ENCODE results near the gene ELFN2.
"Not testable (repeated sequence)": the region's sequence is repeated elsewhere in the genome, so short reads cannot be mapped to it uniquely, and the experiment has no call there.

Gene ELFN2

DNA sequence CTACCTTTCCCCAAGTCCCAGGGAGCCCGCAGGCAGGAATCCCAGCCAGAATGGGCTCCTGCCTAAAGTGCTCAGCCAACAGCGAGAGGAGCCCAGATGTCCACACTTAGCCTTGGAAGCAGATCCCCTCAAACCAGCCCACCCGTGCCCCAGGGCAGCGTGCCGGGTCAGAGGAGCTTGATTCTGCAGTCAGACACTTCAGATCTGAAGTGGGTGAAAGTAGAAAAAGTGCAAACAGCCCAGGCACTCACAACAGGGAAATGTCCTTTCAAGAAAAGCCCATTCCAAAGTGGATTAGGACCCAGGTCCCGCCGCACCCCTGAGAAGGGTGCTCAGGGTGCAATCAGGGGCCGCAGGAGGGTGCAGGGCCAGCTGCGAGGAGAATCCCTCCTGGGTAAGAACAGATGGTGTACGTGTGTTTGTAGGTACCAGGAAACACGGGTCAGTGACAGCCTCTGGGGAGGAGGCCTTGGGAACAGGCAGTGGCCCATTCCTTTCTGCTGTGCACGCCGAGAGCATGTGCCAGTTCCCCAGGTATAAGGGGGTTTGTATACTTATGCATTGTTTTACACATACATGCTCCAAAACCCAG is 17.7 kb downstream of the ELFN2 start:
- no peak for DNase-seq

DNA sequence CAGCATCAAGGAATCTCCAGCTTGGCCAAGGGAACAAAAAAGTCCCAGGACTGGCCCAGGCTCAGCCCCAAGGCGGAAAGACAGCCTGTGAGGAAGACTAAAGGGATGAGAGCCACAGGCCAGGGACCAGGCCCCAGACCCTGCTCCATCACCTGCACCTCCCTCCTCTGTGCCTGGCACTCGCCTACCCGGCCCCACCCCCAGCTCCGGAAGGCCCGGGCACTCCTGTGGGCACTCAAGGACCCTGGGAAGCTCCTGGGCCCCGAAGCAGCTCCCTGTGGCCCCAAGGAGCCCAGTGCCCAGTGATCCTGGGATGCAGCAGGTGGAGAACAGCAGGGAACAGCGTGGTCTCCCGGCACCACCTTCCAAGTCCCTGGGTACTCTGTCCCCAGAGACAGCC is 18.2 kb downstream of the ELFN2 start:
- no peak for DNase-seq

DNA sequence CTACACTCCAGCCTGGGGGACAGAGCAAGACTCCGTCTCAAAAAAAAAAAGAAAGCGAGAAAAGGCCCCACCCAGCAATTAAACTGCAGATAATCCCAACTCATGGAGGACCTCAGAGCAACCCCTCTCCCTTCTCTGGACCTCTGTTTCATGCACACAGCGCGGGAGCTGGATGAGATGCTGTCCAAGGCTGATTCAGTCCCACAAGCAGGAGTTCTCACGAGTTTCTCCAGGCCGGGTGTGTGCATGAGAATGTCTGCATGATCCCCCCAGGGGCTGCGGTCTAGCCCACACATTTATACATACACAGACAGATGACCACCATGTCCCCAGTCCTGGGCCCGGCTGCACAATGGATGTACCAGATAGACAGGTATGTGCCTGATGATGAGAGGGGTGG is 19.4 kb downstream of the ELFN2 start:
- DNase-seq, result no peak

DNA sequence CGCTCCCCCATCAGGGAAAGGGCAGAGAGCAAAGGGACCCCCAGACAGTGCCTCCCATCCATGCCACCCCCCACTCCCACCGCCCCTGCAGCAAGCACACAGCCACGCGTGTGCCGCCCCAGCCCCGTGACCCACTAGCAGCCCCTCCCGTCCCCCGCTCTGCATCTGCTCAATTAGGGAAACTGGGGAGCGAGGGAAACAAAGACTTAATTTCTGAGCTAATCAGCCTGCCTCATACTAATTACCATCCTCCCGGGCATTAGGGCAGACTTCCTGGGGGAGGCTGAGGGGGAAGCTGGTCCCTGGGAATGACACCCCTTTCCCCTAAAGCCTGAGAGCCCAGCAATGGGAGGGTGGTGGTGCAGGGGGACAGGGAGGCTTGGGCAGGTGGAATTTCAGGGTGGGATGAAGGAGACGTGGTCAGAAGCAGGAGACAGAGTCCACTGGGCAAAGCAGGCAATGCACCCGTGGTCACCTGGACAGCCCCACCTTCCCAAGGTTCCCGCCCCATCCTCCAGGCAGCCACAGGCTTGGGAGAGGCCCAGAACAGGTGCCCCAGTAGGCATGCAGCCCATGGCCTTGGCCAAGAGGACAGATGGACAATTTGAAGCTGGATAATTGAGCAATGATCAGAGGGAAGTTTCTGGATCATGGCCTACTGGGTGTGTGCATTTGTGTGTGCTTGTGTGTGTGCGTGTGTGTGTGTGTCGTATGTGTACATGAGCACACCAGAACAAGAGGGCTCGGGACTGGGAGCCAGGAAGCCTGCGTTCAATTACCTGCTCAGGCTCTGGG is 20.6 kb downstream of the ELFN2 start:
- no peak for DNase-seq

DNA sequence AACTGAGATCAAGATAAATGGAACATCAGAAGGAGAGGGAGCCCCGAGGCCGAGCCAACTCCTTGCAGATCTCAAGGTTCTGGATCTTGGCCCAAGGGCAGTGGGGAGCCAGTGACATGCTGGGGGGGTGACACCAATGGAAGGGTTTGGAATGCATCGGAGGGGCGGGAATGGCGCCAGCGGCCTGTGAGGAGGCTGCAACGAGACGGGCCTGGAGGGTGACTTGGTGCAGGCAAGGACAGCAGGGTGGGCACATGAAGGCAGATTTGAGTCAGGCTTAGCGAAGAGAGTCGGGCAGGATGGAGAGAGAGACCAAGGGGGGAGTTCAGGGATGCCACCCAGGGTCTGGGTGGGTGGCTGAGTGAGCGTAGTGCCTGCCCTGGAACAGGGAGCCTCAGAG is 23.2 kb downstream of the ELFN2 start:
- no peak for DNase-seq

DNA sequence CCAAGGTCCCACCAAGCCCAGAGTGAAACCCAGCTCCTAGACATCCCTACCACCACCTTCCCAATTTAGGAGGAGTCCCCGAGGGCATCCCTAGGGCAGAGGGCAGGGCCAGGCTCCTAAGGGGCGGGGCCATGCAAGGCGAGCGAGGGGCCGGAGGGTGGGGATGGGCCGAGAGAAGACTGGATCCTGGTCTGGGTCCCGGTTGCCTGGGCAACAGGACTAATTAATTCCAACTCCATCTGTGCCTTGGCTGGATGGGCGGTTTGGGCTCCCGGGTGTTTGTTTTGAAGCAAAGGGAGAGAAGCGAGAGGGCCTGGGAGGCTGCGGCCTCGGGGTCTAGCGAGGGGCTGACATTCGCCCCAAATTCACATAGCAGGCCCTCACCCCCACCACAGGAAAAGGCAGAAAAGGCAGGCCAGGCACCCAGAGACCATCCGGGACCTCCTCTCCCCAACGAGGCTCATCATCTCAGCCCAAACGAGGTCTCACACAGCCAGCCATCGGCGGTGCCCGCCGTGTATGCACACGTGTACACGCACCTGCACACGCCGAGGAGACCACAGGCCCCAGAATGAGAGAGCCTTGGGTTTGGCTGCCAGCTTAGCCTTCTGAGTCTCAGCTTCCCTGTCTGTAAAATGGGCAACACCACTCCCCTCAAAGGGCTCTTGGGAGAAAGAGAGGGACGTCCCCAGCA is 23.9 kb downstream of the ELFN2 start:
- no peak for DNase-seq

DNA sequence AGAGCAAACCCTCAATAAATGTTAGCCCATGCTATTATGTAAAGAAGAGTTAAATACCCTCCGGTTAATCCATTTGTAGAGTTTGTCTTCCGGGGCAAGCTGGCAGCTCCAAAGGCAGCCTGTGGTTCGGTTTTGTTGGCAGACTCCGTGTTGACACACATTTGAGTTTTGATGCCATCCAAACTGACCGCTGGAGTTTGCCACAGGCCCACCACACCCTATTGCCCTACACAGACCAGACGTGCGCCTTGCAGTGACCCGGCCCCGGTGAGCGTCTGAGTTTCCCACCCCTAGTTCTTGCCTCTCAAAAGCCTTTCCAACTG is 25.1 kb downstream of the ELFN2 start:
- no peak for DNase-seq

DNA sequence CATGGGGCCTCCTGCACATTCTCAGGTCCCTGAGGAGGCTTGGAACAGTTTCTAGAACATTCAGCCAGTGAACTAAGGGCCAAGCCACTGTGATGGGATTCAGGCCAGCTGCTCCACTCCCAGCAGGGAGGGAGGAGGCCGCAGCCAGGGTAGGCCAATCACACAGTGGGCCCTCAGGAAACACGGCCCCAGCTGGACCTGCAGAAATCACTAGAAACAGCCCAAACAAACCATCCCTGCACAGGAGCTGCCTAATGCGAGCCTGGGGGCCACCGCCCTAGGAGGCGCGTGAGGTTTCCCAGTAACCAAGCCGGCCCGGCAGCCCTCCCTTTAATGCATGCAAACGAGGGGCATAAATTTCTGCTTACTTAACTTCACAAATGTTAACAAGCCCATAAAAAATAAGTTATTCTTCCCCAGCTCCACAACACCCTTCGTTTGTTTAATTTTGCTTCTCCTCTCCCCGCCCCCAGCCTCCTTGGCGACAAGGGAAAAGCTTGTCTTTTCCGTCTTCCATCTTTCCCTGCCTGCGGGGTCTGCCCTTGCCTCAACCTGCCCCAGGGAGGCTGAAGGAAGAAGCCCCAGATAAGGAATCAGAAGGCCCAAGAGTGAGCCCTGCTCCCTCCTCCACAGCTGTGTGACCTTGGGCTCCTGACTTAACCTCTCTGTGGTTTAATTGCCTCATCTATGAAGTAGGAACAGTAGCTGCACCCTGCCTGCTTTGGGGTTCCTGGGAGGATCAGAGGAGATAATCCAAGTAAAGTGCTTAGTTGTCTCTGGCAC is 25.7 kb downstream of the ELFN2 start:
- no peak for DNase-seq

DNA sequence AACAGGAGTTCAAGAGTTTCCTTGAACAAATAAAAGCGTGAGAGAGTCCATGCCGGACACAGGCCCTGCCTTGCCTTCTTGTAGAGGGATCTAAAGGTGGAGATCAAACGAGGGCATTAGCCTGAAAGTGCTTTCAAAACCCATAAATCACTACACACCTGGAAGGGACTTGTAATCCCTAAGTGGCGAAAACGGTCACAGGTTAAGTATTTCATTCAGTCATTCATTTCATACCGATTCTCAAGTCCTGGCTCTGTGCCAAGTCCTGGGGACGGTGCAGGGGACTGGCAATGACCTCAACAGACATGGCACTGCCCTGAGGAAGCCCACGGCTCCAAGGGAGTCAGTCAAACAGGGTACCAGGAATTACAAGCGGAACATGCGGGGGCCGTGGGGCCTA is 26.6 kb downstream of the ELFN2 start:
- DNase-seq, result no peak

DNA sequence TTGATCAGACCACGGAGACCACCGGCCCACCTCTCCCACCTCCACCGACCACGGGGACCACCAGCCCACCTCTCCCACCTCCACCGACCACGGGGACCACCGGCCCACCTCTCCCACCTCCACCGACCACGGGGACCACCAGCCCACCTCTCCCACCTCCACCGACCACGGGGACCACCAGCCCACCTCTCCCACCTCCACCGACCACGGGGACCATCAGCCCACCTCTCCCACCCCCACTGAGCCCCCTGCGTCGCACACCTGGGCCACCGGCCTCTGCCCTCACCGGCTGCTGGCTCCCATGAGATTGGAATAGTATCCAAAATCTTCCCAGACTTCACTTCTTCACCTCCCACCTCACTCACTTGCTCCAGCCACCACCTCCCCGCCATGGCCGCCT is 27.8 kb downstream of the ELFN2 start:
- not testable (repeated sequence) for DNase-seq

DNA sequence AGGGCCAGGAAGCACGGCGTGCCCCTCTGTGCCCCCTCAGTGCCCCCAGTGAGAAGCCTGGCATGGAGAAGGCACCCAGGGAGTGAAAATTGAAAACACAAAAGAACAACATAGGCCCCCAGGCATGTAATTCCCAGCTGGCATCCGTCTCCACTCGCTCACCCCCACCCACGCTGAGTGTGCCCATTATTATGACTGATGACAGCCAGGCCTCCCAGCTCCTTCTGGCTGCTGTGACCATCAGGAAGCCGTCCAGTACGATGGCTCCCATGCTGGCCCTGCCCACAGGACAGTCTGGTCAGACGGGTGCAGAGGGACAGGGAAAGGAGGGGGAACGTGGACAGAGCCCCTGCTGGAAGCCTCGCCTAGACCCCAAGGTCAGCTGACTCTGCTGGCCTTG is 30.1 kb downstream of the ELFN2 start:
- DNase-seq, result no peak

DNA sequence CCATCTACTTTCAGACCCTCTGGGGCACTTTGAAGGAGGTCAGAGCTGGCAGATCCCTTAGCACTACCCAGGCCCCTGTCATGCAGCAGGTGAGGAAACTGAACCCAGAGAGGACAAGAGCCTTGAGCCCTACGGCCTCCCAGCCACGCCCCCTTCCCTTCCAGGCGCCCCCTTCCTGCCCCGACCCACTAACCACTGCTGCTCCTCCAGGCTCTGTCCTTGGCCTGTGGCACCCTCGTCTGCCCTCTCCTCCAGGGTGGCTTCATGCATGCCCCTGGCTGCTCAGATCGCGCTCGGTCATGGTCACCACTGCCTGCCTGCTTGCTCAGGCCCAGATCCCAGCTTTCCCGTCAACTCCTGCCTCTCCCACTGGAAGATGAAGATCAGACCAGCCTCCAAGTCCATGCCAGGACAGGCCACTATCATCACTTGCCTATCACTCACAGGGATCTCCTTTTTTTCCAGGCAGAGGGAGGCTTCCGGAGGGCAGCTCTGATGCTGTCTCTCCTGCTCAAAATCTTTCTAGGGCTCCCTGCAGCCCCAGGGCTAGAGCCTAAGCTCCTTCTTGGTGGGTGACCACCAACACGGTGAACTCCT is 30.7 kb downstream of the ELFN2 start:
- DNase-seq, result no peak

DNA sequence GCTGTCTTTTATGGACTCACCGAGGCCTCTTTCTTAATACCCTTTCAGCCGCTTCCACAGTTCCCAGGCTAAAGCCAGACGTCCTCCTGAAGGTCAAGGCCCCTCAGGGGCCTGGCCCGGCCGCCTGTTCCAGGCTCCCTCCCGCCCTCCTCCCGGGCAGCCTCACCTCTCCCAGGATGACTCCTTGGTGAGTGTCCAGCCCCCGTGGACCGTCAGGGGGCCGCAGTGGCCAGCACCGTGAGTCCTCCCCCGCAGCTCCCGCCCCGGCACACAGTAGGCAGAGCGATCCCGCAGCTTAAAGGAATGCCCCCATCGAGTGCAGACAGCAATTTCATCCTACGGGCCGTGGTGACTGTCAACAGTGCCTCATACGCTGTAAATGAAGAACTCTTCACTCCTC is 32.9 kb downstream of the ELFN2 start:
- DNase-seq, result no peak

DNA sequence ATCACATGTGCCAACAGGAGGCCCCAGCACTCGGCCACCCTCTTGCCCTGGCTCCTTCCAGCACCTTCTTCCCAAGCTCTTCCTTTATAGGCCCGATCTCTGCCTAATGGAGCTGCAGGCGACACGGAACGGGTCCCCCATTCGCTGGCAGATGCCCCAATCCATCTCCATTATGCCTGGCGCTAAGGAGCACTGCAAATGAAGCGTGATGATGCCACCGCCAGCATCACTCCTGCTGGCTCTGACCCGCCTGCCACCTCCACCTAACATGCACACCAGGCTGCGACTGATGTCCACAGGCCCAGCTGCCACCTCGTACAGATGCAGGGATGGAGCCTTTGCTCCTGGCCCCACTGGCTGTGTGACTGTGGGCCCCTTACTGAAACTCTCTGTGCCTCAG is 33.5 kb downstream of the ELFN2 start:
- DNase-seq, result no peak

DNA sequence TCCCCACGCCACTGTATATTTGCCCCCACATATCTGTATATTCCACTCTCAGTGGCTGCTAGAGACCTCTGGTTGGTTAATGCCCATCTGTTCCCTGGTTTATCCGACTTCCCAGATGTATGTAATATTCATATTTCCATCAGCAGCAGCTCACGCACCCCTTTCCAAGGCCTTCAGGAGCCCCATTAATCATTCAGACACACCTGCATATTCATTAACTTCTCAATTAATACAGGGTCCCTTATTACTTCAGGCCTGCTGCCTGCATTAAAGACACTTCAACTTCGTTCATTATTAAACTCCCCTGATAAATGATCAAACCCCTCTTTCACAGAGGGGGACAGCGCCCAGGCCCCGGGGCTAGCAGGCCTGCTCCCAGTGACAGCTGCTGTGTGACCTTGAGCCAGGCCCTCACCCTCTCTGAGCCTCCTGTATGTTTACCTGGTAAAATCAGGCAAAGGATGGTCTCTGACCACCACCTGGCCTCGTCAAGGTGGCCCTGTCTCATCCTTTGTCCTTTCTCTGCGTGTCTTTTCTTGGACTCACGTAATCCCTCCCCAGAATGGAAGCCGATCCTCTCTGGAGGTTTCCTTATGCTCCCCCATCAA is 34.5 kb downstream of the ELFN2 start:
- no peak for DNase-seq

DNA sequence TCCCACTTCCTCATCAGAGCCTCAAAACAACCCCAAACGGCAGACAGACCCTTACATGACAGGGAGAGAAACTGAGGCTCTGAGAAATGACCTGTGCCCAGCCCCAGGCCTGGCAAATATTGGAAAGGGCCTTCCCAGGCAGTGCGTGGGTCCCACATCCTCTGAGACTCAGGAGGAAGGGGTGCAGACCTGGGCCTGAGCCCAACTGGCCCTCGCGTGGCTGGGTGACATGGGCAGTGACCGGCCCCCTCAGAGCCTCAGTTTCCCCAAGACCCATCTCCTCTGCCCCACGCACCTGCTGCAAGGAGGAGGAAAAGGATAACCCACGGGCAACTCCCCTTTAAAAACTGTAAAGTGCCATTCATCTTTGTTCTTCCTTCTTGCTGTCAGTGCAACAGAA is 35.6 kb downstream of the ELFN2 start:
- DNase-seq, result no peak

DNA sequence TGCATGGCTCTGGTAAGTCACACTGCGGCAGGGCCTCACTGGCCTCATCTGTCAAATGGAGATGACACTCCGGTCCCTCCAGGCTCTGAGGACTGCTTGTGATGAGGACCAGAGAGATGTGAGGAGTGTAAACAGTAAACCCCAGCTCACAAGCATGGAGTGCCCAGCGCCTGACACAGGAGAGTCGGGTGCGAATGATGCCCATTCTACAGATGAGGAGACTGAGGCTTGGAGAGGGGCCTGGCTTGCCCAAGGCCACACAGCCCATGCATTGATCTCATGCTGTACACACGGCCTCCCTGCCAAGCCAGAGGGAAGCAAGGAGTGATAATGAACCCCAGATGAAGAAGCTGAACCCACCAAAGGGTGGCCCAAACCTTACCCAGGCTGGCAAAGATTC is 37.2 kb downstream of the ELFN2 start:
- DNase-seq, result no peak

DNA sequence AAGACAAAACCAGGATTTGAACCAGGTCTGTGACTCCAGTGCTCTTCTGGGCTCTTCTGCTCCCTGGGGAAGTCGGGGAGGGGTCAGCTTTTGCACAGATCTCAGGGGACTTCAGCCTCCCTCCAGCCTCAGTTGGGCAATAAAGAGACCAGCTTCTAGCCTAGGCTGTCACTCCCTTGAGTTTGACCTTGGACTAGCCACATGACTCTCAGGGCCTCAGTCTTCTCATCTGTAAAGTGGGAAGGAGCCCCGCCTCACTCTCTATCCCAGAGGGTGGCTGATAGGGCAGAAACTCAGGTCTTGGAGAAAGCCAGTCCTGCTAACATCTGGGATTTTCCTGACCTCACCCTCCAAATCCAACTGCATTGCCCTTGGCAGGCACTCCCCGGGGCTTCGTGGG is 38.7 kb downstream of the ELFN2 start:
- DNase-seq, result no peak

DNA sequence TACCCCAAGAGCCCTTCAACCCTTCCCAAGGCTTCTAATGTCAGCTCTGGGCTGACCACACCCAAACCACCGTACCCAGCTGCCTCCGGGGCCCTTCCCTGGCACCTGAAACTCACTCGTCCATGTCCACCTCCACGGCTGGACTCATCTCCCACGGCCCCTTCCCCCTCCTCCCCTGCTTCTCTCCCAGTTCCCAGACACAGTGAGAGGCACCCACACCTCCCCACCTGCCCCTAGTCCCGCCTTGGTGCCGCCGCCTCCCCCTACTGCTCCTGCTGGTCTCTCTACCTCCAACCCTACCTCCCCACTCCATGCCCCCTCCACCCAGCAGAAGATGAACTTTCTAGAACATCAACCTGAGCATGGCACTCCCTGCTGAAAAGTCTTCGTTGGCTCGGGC is 39.5 kb downstream of the ELFN2 start:
- no peak for DNase-seq

DNA sequence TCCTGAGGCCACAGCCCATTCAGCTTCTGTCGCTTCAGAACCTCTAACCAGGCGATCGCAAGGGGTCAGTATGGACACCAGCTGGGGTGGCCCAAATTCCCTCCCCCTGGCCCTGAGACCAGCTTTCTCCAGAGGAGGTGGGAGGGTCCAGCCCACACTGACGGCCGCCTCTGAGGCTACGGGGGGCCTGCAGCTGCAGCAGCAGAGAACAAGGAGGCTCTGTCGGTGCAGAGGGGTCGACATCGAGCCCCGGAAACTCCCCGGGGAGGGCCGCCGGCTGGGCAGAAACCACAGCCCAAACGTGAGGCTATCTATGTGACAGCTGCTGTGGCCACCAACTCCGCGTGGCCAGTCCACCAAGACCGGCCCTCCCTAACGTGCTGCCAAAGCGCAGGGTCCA is 40.8 kb downstream of the ELFN2 start:
- no peak for DNase-seq

DNA sequence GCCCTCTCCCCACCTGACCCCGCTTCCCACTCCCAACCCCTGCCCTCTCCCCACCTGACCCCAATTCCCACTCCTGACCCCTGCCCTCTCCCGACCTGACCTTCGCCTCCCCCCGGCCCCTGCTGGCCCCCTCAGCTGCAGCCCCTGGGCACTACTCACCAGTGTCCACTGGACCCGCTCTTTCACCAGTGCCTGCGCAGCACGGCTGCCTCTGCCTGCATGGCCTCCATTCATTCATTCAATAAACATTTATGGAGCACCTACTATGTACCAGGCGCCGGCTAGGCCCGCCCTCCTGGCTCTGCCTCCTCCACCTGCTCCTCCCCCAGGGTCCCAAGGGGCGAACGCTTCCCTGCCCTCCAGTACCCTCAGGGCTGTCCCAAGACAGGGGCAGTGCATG is 42.6 kb downstream of the ELFN2 start:
- DNase-seq, result no peak

DNA sequence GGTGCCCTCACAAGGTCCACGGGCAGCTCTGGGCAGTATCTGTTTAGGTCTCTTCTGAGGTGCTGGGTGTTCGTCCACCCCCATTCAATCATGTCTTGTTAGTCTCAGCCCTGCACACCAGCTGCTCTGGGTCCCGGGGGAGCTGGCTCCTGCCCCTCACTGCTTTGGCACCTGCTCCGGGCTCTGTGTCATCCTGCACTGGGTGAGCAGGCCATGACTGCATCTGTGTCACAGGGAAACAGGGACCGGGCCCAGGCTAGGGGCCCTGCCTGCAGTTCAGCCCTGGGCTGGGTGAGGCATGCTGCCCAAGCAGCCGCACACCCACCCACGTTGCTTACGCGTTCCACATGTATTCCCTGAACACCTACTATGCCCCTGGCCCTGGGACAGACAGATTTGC is 43.9 kb downstream of the ELFN2 start:
- DNase-seq, result no peak

DNA sequence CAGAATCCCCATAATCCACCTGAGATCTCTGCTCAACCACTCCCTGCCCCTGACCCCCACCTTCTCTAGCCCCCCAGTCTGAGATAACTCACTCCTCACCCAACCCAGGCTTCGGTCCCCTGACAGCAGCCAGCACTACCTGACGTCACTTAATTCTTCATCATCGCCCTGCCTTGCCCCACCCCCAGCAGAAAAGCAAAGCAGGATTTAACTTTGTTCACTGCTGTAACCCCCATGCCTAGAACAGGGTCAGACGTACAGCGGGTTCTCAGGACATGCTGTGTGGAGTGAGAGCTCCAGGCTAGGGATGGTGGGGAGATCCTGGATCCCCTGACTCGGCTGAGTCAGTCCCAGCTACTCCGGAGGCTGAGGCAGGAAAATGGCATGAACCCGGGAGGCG is 45.8 kb downstream of the ELFN2 start:
- no peak for DNase-seq
